D721Med (cell line): ENCODE results near the gene SERPINI2.

ENCODE experiments used
- DNase-seq: peaks from one replicate; pipeline ENCODE4 v3.0.0; 2011; ENCODE audit warnings: low spot score; ENCODE audit not compliant: insufficient read length
- FAIRE-seq: peaks from 2 replicates; lab custom pipeline; 2011; peaks lifted over from hg19 to GRCh38; lab: Jason Lieb, UNC
- CTCF ChIP-seq: IDR thresholded peaks from 2 replicates; pipeline ENCODE4 v1.5.1; 2012; ENCODE audit warnings: mild to moderate bottlenecking, control low read depth; ENCODE audit not compliant: insufficient read depth; ENCODE audit errors: missing control alignments

SERPINI2 gene

GRCh38 chr3:167409611-167410010, 64.2 kb downstream of the SERPINI2 start:
- no peak for DNase-seq
- TF ChIP-seq CTCF, result no peak
- FAIRE-seq, result no peak

GRCh38 chr3:167406876-167407492, 66.9 kb downstream of the SERPINI2 start:
- no peak for FAIRE-seq
- peak; percentile 83 for TF ChIP-seq CTCF

GRCh38 chr3:167397826-167398225, 76.0 kb downstream of the SERPINI2 start:
- no peak for DNase-seq
- TF ChIP-seq CTCF, result no peak
- no peak for FAIRE-seq

More at GRCh38 chr3:167406876-167407492, 66.9 kb downstream of the SERPINI2 start:
- DNase-seq, result no peak

- no peak for DNase-seq
- no peak for FAIRE-seq
- TF ChIP-seq CTCF, result no peak
These were observed 77.8 kb downstream of the SERPINI2 start for GRCh38 chr3:167396075-167396474.

GRCh38 chr3:167394003-167394402, 79.8 kb downstream of the SERPINI2 start:
- DNase-seq, result no peak

More at GRCh38 chr3:167394003-167394402, 79.8 kb downstream of the SERPINI2 start:
- TF ChIP-seq CTCF, result no peak
- FAIRE-seq, result no peak
